Hepatocyte (in vitro differentiated cells): Measurements from ENCODE around the gene RPL41. TPM values are rescaled to one million over a fixed set of nuclear protein-coding genes. Genes with fewer than 3 reads are reported as not detected.

ENCODE experiments used
- DNase-seq: peaks from one replicate; pipeline ENCODE4 v3.0.0-alpha.2; 2016; ENCODE audit warnings: low spot score
- H2AFZ ChIP-seq: fragments of 200-600 bp; sonication (generic); 2 replicates; pipeline ENCODE4 v1.6.0; 2016; ENCODE audit warnings: antibody characterized with exemption, mild to moderate bottlenecking
- H3K27ac ChIP-seq: fragments of 200-600 bp; sonication (generic); 2 replicates; pipeline ENCODE4 v1.5.1; 2016; ENCODE audit warnings: mild to moderate bottlenecking
- H3K27me3 ChIP-seq: fragments of 200-600 bp; sonication (generic); 2 replicates; pipeline ENCODE4 v1.6.1; 2016
- H3K36me3 ChIP-seq: fragments of 200-600 bp; sonication (generic); replicated peaks from 2 replicates; pipeline ENCODE4 v1.5.1; 2016; ENCODE audit warnings: low read depth; ENCODE audit not compliant: insufficient read depth
- H3K4me1 ChIP-seq: fragments of 200-600 bp; sonication (generic); 2 replicates; pipeline ENCODE4 v1.5.1; 2016; ENCODE audit warnings: mild to moderate bottlenecking, moderate library complexity; ENCODE audit not compliant: insufficient read depth
- H3K4me2 ChIP-seq: fragments of 200-600 bp; sonication (generic); 2 replicates; pipeline ENCODE4 v1.6.0; 2016
- H3K4me3 ChIP-seq: fragments of 200-600 bp; sonication (generic); 2 replicates; pipeline ENCODE4 v1.5.1; 2016; ENCODE audit warnings: mild to moderate bottlenecking
- H3K79me2 ChIP-seq: fragments of 200-600 bp; sonication (generic); 2 replicates; pipeline ENCODE4 v1.6.0; 2017; ENCODE audit warnings: mild to moderate bottlenecking
- H3K9me2 ChIP-seq: fragments of 200-600 bp; sonication (generic); replicated peaks from 2 replicates; pipeline ENCODE4 v1.6.0; 2017; ENCODE audit warnings: mild to moderate bottlenecking; ENCODE audit not compliant: insufficient read depth
- H3K9me3 ChIP-seq: fragments of 200-600 bp; sonication (generic); 2 replicates; pipeline ENCODE4 v1.5.1; 2016; ENCODE audit warnings: low read depth, mild to moderate bottlenecking
- H4K20me1 ChIP-seq: fragments of 200-600 bp; sonication (generic); 2 replicates; pipeline ENCODE4 v1.6.0; 2016; ENCODE audit warnings: mild to moderate bottlenecking; ENCODE audit not compliant: insufficient read depth, poor library complexity, severe bottlenecking
- EZH2 ChIP-seq: fragments of 200-600 bp; sonication (generic); IDR thresholded peaks from 2 replicates; pipeline ENCODE4 v1.6.1; 2016; ENCODE audit warnings: antibody characterized with exemption, mild to moderate bottlenecking, borderline replicate concordance
- EZH2phosphoT487 ChIP-seq: fragments of 200-600 bp; sonication (generic); IDR thresholded peaks from one replicate; pipeline ENCODE4 v1.6.1; 2018; ENCODE audit warnings: antibody characterized with exemption, mild to moderate bottlenecking, low read depth, moderate library complexity; ENCODE audit not compliant: unreplicated experiment, severe bottlenecking
- WGBS: methylation state at CpG from one replicate; pipeline ENCODE4 v1.1.6; 2016; ENCODE audit warnings: low lambda C conversion rate; ENCODE audit errors: missing lambda C conversion rate; 5-methylcytosine and 5-hydroxymethylcytosine counted together
- polyA plus RNA-seq: library from polyadenylated mRNA; unstranded; fragments of >200 nt; fragmentation: Nextera tagmentation; extraction: Ambion mirVana; gene quantifications from 2 replicates; pipeline ENCODE4 v1.2.1, GENCODE V29; 2016
- total RNA-seq: library from RNA; depleted of rRNA; stranded (reverse); fragments of >200 nt; gene quantifications from 2 replicates; pipeline ENCODE4 v1.2.3, GENCODE V29; 2014
- TF ChIP-seq, protein P1 (sequence below): fragments of 200-600 bp; sonication (generic); IDR thresholded peaks from 2 replicates; pipeline ENCODE4 v1.5.1; 2016; ENCODE audit warnings: antibody characterized with exemption, mild to moderate bottlenecking; ENCODE audit not compliant: poor library complexity

The RPL41 gene
- total and polyA plus RNA-seq, 2 experiments from 2014 or later: 2,240 to 2,801 TPM

DNA sequence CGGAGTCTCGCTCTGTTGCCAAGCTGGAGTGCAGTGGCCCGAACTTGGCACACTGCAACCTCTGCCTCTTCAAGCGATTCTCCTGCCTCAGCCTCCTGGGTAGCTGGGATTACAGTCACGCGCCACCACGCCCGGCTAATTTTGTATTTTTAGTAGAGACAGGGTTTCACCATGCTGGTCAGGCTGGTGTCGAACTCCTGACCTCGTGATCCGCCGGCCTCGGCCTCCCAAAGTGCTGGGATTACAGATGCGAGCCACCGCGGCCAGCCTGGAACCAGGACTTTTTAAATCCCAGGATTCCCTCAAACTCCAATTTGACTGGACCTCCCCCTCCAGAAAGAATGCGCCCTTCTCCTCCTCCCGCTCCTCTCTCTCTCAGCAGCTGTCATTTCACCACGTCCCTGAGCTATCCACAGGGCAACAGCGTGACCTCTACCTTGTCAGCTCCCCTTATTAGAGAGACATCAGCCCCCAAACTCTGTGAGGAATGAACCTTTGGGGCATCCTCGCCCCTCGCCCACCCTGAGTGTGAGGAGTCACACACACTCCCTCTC is 13.6 kb downstream of the RPL41 start:
- no peak for DNase-seq
- Histone ChIP-seq H3K4me2 (peak overlapping the region; percentile 89), H3K36me3 (no peaks in the 10 kb centered on the region), H4K20me1 (peaks cover 4% of the 10 kb centered on the region), H2AFZ (no peak overlapping the region), H3K9me3 (no peaks in the 10 kb centered on the region), H3K4me3 (no peak overlapping the region), H3K79me2 (peaks cover 19% of the 10 kb centered on the region), H3K4me1 (peaks cover 11% of the 10 kb centered on the region), H3K9me2 (no peaks in the 10 kb centered on the region), H3K27me3 (no peaks in the 10 kb centered on the region), H3K27ac (peak overlapping the region; percentile 75)
- TF ChIP-seq EZH2 (no peak), EZH2phosphoT487 (no peak)
- TF ChIP-seq, protein P1, sequence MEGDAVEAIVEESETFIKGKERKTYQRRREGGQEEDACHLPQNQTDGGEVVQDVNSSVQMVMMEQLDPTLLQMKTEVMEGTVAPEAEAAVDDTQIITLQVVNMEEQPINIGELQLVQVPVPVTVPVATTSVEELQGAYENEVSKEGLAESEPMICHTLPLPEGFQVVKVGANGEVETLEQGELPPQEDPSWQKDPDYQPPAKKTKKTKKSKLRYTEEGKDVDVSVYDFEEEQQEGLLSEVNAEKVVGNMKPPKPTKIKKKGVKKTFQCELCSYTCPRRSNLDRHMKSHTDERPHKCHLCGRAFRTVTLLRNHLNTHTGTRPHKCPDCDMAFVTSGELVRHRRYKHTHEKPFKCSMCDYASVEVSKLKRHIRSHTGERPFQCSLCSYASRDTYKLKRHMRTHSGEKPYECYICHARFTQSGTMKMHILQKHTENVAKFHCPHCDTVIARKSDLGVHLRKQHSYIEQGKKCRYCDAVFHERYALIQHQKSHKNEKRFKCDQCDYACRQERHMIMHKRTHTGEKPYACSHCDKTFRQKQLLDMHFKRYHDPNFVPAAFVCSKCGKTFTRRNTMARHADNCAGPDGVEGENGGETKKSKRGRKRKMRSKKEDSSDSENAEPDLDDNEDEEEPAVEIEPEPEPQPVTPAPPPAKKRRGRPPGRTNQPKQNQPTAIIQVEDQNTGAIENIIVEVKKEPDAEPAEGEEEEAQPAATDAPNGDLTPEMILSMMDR: no peak
- 86% methylated on average over 22 of the region's 22 CpGs for WGBS

DNA sequence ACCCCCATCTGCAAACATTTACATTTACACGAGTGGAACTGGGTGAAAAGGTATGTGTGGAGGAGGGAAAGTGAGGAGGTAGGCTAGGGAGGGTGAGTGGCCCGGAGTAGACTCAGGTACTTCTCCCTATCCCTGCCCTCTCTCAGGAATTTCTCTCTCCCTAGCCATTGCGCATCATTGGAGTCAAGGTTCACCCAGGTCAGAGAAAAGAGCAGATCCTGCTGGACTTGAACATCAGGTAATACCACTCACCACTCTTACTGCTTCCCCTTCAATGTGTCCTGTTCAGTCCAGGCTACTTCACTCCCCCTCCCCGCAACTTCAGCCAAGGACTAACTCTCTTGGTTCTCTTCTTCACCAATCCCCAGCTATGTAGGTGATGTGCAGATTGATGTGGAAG is 14.4 kb downstream of the RPL41 start:
- H3K9me3 ChIP-seq: no peaks in the 10 kb centered on the region
- H3K36me3 ChIP-seq: no peaks in the 10 kb centered on the region
- H3K9me2 ChIP-seq: no peaks in the 10 kb centered on the region
- H3K27ac ChIP-seq: no peak overlapping the region
- DNase-seq: no peak
- H3K79me2 ChIP-seq: peaks cover 16% of the 10 kb centered on the region
- H2AFZ ChIP-seq: no peak overlapping the region
- H3K4me1 ChIP-seq: peaks cover 11% of the 10 kb centered on the region
- no peak overlapping the region for H3K4me3 ChIP-seq
- WGBS: 82% methylated on average over 4 of the region's 4 CpGs
- no peak for TF ChIP-seq EZH2phosphoT487
- no peak for TF ChIP-seq EZH2
- no peak overlapping the region for H3K4me2 ChIP-seq
- H4K20me1 ChIP-seq: peaks cover 4% of the 10 kb centered on the region
- H3K27me3 ChIP-seq: no peaks in the 10 kb centered on the region

- no peaks in the 10 kb centered on the region for H3K36me3 ChIP-seq
Measured at GRCh38 chr12:56134897-56135296, 18.5 kb downstream of the RPL41 start.

More at GRCh38 chr12:56134897-56135296, 18.5 kb downstream of the RPL41 start:
- 97% methylated on average over 6 of the region's 6 CpGs for WGBS
- Histone ChIP-seq H3K4me2 (no peak overlapping the region), H3K4me1 (no peaks in the 10 kb centered on the region), H2AFZ (no peak overlapping the region), H3K79me2 (peaks cover 4% of the 10 kb centered on the region), H3K9me2 (no peaks in the 10 kb centered on the region), H3K4me3 (no peak overlapping the region), H3K27me3 (no peaks in the 10 kb centered on the region), H3K9me3 (no peaks in the 10 kb centered on the region), H3K27ac (no peak overlapping the region), H4K20me1 (no peaks in the 10 kb centered on the region)
- DNase-seq: no peak
- TF ChIP-seq EZH2phosphoT487: no peak
- TF ChIP-seq, protein P1: no peak
- TF ChIP-seq EZH2: no peak
